A549 (cell line): ENCODE measurements around the gene SYTL2. TPM values are rescaled to one million over a fixed set of nuclear protein-coding genes. Genes with fewer than 3 reads are reported as not detected.

ENCODE experiments used
- ATAC-seq, 2 experiments: fragments of 200-7000 bp in 1 of 2; fragments of >200 bp in 1 of 2; cut with Nextera tagmentation in 1 of 2; cut with Tn5 transposase in 1 of 2; 3 replicates each; pipeline versions ENCODE4 v1.8.0 to v1.9.1; 2018 to 2020; ENCODE audit warnings: mild to moderate bottlenecking in 1 of 2, moderate library complexity in 1 of 2
- CTCF ChIA-PET: fragments of 300-600 bp; sonication (Branson Sonifier 250); formaldehyde crosslinking; extraction: SDS; loops from one replicate; lab custom pipeline; 2021; ENCODE audit warnings: antibody characterized with exemption, inconsistent platforms; lab: Yijun Ruan, JAX
- POLR2A ChIA-PET: fragments of 350-600 bp; formaldehyde crosslinking; extraction: SDS; loops from one replicate; lab custom pipeline; 2021; ENCODE audit warnings: antibody characterized with exemption, inconsistent platforms; lab: Yijun Ruan, JAX
- DNase-seq, 2 experiments: peaks; one replicate each; pipeline versions ENCODE4 v3.0.0 to v3.0.0-alpha.2; 2011 to 2016; ENCODE audit warnings: low read depth in 1 of 2, low spot score in 1 of 2
- FAIRE-seq: peaks from 2 replicates; lab custom pipeline; 2011; peaks lifted over from hg19 to GRCh38; lab: Jason Lieb, UNC
- H3K27ac ChIP-seq, 2 experiments: fragments of >200 bp; sonication (Bioruptor Twin); formaldehyde crosslinking; 3 replicates each; pipeline ENCODE4 v1.5.1; 2016 to 2017
- H3K4me1 ChIP-seq: fragments of >200 bp; sonication (Bioruptor Twin); formaldehyde crosslinking; 3 replicates; pipeline ENCODE4 v1.6.1; 2016
- H3K4me2 ChIP-seq: fragments of >200 bp; sonication (Bioruptor Twin); formaldehyde crosslinking; 3 replicates; pipeline ENCODE4 v1.6.1; 2016
- H3K4me3 ChIP-seq: fragments of >200 bp; sonication (Bioruptor Twin); formaldehyde crosslinking; 3 replicates; pipeline ENCODE4 v1.5.1; 2016
- H3K9me3 ChIP-seq: fragments of >200 bp; sonication (Bioruptor Twin); formaldehyde crosslinking; 3 replicates; pipeline ENCODE4 v1.6.1; 2016
- BHLHE40 ChIP-seq: IDR thresholded peaks from 2 replicates; pipeline ENCODE4 v1.6.1; 2012; ENCODE audit warnings: low read depth, low read length, inconsistent platforms
- CBX2 ChIP-seq: fragments of 200-600 bp; sonication (generic); IDR thresholded peaks from 2 replicates; pipeline ENCODE4 v1.6.1; 2016; ENCODE audit warnings: low read depth, mild to moderate bottlenecking, borderline replicate concordance
- CHD4 ChIP-seq: fragments of 200-600 bp; sonication (generic); IDR thresholded peaks from 2 replicates; pipeline ENCODE4 v1.6.1; 2016; ENCODE audit warnings: antibody characterized with exemption, mild to moderate bottlenecking, borderline replicate concordance
- CTCF ChIP-seq: fragments of >200 bp; sonication (Bioruptor Twin); formaldehyde crosslinking; IDR thresholded peaks from 3 replicates; pipeline ENCODE4 v1.5.1; 2016
- EHMT2 ChIP-seq: fragments of 200-600 bp; sonication (generic); IDR thresholded peaks from 2 replicates; pipeline ENCODE4 v1.6.1; 2016; ENCODE audit warnings: antibody characterized with exemption, low read depth, mild to moderate bottlenecking, moderate library complexity
- ELK1 ChIP-seq: fragments of 150-350 bp; IDR thresholded peaks from 2 replicates; pipeline ENCODE4 v1.6.1; 2014; ENCODE audit warnings: low read depth, mild to moderate bottlenecking, low read length
- EP300 ChIP-seq, 2 experiments: fragments of >200 bp; sonication (Bioruptor Twin); formaldehyde crosslinking; IDR thresholded peaks; 2 replicates in 1 of 2; 3 replicates in 1 of 2; pipeline ENCODE4 v1.6.1; 2016 to 2017
- GATA3 ChIP-seq: IDR thresholded peaks from 2 replicates; pipeline ENCODE4 v1.6.1; 2012; ENCODE audit warnings: borderline replicate concordance
- HES2 ChIP-seq: fragments of >200 bp; sonication (Bioruptor Twin); formaldehyde crosslinking; IDR thresholded peaks from 2 replicates; pipeline ENCODE4 v1.6.1; 2016
- JUN ChIP-seq, 2 experiments: fragments of >200 bp; sonication (Bioruptor Twin); formaldehyde crosslinking; IDR thresholded peaks; 2 replicates in 1 of 2; 3 replicates in 1 of 2; pipeline ENCODE4 v1.6.1; 2016 to 2017
- KDM5A ChIP-seq: fragments of 200-600 bp; sonication (generic); IDR thresholded peaks from 2 replicates; pipeline ENCODE4 v1.6.1; 2016; ENCODE audit warnings: antibody characterized with exemption, mild to moderate bottlenecking
- MAFK ChIP-seq: fragments of 450-650 bp; IDR thresholded peaks from 2 replicates; pipeline ENCODE4 v1.6.1; 2014; ENCODE audit not compliant: partially characterized antibody
- MAZ ChIP-seq: fragments of 150-350 bp; IDR thresholded peaks from 2 replicates; pipeline ENCODE4 v1.6.1; 2014; ENCODE audit warnings: antibody characterized with exemption, low read depth, low read length, borderline replicate concordance
- MYC ChIP-seq: IDR thresholded peaks from 2 replicates; pipeline ENCODE4 v1.6.1; 2012; ENCODE audit warnings: mild to moderate bottlenecking, inconsistent platforms, low read length, improper control_type of control experiment, borderline replicate concordance
- NFE2L2 ChIP-seq: fragments of 150-350 bp; conservative IDR thresholded peaks from 2 replicates; pipeline ENCODE4 v1.6.1; 2014; ENCODE audit warnings: low read length
- POLR2A ChIP-seq: IDR thresholded peaks from 2 replicates; pipeline ENCODE4 v1.6.1; 2012; ENCODE audit warnings: mild to moderate bottlenecking, low read length
- RAD21 ChIP-seq, 2 experiments: fragments of >200 bp in 1 of 2; sonication (Bioruptor Twin) in 1 of 2; formaldehyde crosslinking in 1 of 2; IDR thresholded peaks in 1 of 2; conservative IDR thresholded peaks in 1 of 2; 2 replicates in 1 of 2; 3 replicates in 1 of 2; pipeline ENCODE4 v1.6.1; 2012 to 2018; ENCODE audit warnings: inconsistent platforms in 1 of 2
- RCOR1 ChIP-seq: fragments of 150-350 bp; IDR thresholded peaks from 2 replicates; pipeline ENCODE4 v1.6.1; 2014; ENCODE audit warnings: antibody characterized with exemption, low read length, low read depth
- REST ChIP-seq: fragments of 200-600 bp; sonication (generic); IDR thresholded peaks from 2 replicates; pipeline ENCODE4 v1.6.1; 2016; ENCODE audit warnings: antibody characterized with exemption, mild to moderate bottlenecking, moderate library complexity
- RFX5 ChIP-seq: fragments of 450-650 bp; IDR thresholded peaks from 2 replicates; pipeline ENCODE4 v1.7.1; 2014; ENCODE audit warnings: antibody characterized with exemption, mild to moderate bottlenecking, moderate library complexity
- RNF2 ChIP-seq: fragments of 200-600 bp; sonication (generic); IDR thresholded peaks from 2 replicates; pipeline ENCODE4 v1.6.1; 2016; ENCODE audit warnings: low read depth, mild to moderate bottlenecking, antibody characterized with exemption, moderate library complexity, borderline replicate concordance
- SREBF2 ChIP-seq: fragments of 450-650 bp; IDR thresholded peaks from 2 replicates; pipeline ENCODE4 v1.6.1; 2014; ENCODE audit warnings: mild to moderate bottlenecking, moderate library complexity
- ZC3H11A ChIP-seq: fragments of 450-650 bp; IDR thresholded peaks from 2 replicates; pipeline ENCODE4 v1.6.1; 2014; ENCODE audit warnings: antibody characterized with exemption, mild to moderate bottlenecking
- WGBS: methylation state at CpG from one replicate; pipeline ENCODE4 v1.1.6; 2017; ENCODE audit errors: missing lambda C conversion rate; 5-methylcytosine and 5-hydroxymethylcytosine counted together
- polyA plus RNA-seq, 4 experiments: library from polyadenylated mRNA; depleted of rRNA in 3 of 4; stranded (reverse); fragments of >200 nt; fragmentation: RNase III in 1 of 4; extraction: RNeasy Plus Mini Kit Qiagen cat#74134 plus additional on column Dnase treatment in 1 of 4; gene quantifications; 2 replicates in 3 of 4; 3 replicates in 1 of 4; pipeline ENCODE4 v1.2.3, GENCODE V29; 2011 to 2017

Gene SYTL2
- polyA plus RNA-seq, 2 of the 4 experiments (the other 2 are of a cell fraction), result 11.6 to 34.2 TPM

- H3K4me1 ChIP-seq, result peaks cover 41% of the 10 kb centered on the region
- TF ChIP-seq RCOR1, result no peak
- no peak for TF ChIP-seq GATA3
- TF ChIP-seq ELK1, result no peak
- TF ChIP-seq BHLHE40, result no peak
- TF ChIP-seq EP300 (IDR thresholded peaks at IDR 0.05), result no peak
- no peak for TF ChIP-seq RAD21 (conservative IDR thresholded peaks at IDR 0.05 in 1 of 2, IDR thresholded peaks at IDR 0.05 in 1 of 2)
- no peak for TF ChIP-seq KDM5A
- TF ChIP-seq CBX2, result no peak
- no peak for TF ChIP-seq JUN (IDR thresholded peaks at IDR 0.05)
- TF ChIP-seq MAFK, result no peak
- no peak for TF ChIP-seq CHD4
- no peak for TF ChIP-seq REST
- H3K4me2 ChIP-seq, result no peak overlapping the region
- CTCF ChIA-PET, result interaction anchor here (0.9 to 1.7 kb wide), 3 partner anchors 10 to 36 kb away, joined by 3 to 5 read pairs (median 4); partner anchors contain the start of gene CCDC83
- ATAC-seq (no peak), DNase-seq (no peak), FAIRE-seq (no peak)
- no peak overlapping the region for H3K4me3 ChIP-seq
- H3K9me3 ChIP-seq, result no peaks in the 10 kb centered on the region
- no peak overlapping the region for H3K27ac ChIP-seq
- POLR2A ChIA-PET, result no interaction called here
Measured at GRCh38 chr11:85819441-85819840, 8.5 kb upstream of the SYTL2 start.

GRCh38 chr11:85815186-85815931 is 4.4 kb upstream of the SYTL2 start:
- Histone ChIP-seq H3K27ac (no peak overlapping the region), H3K4me3 (no peak overlapping the region), H3K4me2 (no peak overlapping the region), H3K9me3 (no peaks in the 10 kb centered on the region), H3K4me1 (peaks cover 33% of the 10 kb centered on the region)
- ChIA-PET POLR2A (no interaction called here), CTCF (interaction anchor here (3.5 kb wide), 1 partner anchor 10 kb away, joined by 20 read pairs; no protein-coding TSS in a partner anchor)
- WGBS, result 59% methylated on average over 4 of the region's 4 CpGs
- DNase-seq (no peak), FAIRE-seq (no peak), ATAC-seq (no peak)
- TF ChIP-seq MAFK (no peak), MAZ (no peak), EHMT2 (no peak), SREBF2 (no peak), BHLHE40 (no peak), POLR2A (no peak), NFE2L2 (no peak), MYC (no peak), RFX5 (no peak), CTCF (no peak), HES2 (no peak), RNF2 (no peak), ZC3H11A (no peak)
